HuH-7 (cell line): ENCODE data around the gene GALNT10.

Source experiments
- DNase-seq: peaks from one replicate; pipeline ENCODE4 v3.0.0; 2011; ENCODE audit warnings: low spot score

The GALNT10 gene

DNA sequence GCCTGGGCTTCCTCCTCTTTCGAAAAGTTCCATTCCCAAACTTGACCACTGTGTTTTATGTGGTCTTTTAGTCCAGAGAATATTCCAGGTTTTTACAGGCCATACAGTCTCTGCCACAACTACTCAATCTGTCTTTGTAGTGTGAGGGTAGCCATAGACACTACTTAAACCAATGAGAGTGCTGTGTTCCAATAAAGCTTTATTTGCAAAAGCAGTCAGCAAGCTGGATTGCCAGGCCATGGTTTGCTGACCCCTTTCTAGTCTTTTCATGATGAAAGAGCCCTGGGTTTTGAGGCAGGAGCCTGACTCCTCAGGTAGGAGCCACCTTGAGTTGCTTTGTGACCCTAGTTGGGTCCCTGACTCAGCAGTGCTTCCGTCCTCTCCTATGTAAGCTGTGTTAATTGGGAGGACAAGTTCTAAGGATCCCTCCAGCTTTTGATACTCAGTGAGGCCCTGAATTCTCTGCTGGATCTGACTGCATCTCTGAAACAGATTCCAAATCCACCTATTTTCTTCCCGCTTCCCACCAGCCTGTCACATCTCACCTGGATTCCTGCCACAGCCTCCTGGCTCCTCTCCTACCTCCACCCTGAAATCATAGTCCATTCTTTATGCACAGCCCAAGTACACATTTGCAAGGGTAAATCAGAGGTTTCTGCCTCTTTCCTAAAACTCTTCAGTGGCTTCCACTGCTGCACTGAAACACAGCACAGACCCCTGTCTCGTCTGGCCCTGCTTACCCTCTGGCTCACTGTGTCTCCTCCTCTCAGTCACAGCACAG, 13.5 kb downstream of the GALNT10 start:
- DNase-seq = no peak

DNA sequence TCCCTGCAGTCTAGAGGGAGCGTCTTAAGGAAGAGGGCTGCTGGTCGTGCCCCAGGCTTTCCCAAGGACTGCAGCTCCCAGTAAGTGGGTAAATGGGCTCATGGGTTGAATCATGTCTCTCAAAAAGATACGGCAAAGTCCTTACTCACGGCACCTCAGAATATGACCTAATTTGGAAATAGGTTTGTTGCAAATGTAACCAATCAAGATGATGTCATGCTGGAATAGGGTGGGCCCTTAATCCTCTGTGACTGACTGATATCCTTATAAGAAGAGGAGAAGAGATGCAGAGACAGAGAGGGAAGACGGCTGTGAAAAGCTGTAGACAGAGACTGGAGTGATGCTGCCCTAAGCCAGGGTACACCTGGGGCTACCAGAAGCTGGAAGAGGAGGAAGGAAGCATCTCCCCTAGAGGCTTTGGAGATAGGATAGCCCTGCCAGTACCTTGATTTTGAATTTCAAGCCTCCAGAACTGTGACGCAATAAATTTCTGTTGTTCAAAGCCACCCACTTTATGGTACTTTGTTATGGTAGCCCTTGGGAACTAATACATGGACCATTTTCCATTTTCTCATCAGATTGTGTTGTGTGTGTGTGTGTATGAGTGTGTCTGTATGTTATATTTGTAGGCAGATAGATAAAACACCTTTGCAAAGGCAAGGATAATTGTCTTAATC, 15.0 kb downstream of the GALNT10 start:
- DNase-seq = no peak

GRCh38 chr5:154206311-154206710, 15.8 kb downstream of the GALNT10 start:
- no peak for DNase-seq

GRCh38 chr5:154207204-154207603, 16.7 kb downstream of the GALNT10 start:
- DNase-seq = no peak

DNA sequence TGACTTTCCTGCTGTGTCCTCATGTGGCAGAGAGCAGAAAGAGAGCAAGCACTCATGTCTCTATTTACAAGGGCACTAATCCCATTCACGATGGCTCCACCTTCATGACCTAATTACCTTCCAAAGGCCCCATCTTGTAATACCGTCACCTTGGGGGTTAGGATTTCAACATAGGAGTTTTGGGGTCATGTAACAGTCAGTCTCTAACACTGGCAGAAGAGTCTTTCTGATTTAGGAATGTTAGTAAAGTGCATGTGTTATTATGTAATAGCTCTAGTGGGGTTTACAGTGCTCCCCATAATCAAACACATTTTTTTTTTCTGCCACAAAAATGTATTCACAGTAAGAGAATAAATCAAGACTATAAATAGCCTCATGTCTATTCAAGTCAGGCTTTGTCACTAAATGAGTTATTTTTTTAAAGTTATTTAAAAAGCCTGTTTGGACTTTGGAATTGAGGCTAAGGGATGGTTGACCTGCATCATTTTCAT, 19.1 kb downstream of the GALNT10 start:
- no peak for DNase-seq

DNA sequence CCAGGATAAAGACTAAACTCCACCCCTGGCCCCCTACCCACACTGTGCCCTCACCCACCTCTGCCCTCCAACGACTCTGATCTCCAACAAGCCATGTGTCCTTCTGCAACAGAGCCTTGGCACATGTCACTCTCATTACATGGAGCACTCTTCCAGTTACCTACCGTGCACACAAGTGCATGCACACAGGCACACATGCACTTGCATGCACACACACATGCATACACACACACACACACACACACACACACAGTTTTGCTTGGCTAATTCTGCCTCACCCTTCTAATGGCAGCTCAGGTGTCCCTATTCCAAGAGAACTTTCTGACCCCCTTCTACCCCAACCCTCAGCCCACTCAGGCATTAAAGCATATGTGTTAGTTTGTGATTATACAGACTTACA, 19.6 kb downstream of the GALNT10 start:
- DNase-seq = no peak

DNA sequence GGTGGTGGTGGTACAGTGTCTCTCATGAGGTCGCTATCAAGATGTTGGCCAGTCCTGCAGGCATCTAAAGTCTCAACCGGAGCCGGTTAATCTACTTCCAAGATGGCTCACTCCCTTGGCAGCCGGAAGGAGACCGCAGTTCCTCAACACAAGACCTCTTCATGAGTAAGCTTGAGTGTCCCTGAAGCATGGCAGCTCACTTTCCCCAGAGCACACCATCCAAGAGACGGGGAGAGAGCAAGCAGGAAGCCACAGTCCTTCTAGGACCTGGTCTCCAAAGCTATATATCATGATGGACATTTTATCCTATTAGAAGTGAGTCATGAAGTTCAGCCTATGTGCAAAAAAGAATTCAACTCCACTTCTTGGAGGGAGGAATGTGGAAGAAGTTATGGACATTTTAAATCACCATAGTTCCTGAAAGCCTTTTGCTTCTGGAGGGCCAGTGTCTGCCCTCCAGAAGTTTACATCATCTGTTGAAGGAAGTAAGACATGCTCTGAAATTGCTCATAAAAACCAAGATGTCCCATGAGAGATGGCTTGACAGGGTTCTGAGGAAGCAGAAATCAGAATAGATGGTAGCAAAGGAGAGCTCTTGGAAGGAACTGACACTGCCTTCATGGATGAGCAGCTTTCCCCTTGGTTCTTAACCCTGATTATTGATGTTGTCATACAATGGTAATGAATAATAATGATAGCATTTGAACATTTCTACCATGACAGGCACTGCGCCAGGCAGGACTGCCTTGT, 21.3 kb downstream of the GALNT10 start:
- no peak for DNase-seq

GRCh38 chr5:154213592-154213991, 23.1 kb downstream of the GALNT10 start:
- no peak for DNase-seq

DNA sequence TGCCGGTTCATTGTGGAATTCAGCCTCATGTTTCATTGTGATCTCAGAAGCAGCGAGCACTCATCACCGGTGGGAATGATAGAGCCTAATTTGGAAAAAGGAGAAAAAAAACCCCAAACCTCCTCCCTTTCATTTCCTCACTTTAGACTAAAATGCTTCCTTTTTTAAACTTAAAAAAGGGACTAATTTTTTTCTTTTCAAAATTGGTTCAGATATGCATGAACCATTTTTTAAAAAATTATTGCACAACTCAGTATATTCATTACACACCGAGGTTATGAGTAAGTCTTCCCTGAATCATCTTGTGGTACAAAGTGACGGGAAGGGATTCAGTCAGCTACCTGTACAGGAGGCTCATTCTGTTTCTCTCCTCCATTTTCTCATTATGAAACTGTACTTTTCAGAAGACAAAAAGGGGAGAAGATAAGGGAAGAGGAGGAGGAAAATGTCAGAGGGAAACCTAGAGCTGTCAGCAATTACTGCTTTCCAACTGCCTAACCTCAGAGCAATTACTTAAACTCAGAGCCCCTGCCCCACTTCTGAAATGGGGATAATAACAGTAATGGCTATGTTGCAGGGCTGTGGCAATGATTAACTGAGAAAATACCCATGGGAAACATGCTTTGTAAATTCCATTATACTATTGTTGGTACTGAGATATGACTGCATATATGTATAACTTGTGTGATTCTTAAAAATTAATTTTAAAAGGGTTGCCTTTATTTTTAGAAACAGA, 24.0 kb downstream of the GALNT10 start:
- no peak for DNase-seq

- DNase-seq = no peak
Observed at GRCh38 chr5:154215571-154216325, 25.2 kb downstream of the GALNT10 start.

GRCh38 chr5:154217462-154217861, 26.9 kb downstream of the GALNT10 start:
- no peak for DNase-seq

- DNase-seq = no peak
Observed at GRCh38 chr5:154218786-154219185, 28.3 kb downstream of the GALNT10 start.

DNA sequence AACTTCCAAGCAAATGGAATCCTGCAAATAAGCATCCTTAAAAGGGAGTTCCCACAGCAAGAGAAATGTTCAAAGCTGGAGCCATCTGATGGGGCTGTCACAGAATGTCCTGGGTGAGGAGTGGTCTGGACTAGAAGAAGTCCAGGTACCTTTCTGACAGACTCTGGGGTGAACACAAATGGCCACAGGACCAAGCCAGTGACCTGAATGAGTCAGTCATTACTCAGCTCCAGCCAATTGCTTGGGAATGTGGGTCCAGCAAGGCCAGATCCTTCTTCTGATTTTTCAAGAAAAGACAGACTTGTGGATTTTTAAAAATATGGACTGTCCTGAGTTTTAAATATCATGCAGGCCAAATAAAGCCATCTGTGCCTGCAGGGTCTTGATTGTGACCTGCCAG, 30.1 kb downstream of the GALNT10 start:
- no peak for DNase-seq

GRCh38 chr5:154221371-154221896, 30.9 kb downstream of the GALNT10 start:
- DNase-seq = no peak

GRCh38 chr5:154222414-154222813, 31.9 kb downstream of the GALNT10 start:
- no peak for DNase-seq

- DNase-seq = no peak
Observed at GRCh38 chr5:154223320-154223719, 32.8 kb downstream of the GALNT10 start.

DNA sequence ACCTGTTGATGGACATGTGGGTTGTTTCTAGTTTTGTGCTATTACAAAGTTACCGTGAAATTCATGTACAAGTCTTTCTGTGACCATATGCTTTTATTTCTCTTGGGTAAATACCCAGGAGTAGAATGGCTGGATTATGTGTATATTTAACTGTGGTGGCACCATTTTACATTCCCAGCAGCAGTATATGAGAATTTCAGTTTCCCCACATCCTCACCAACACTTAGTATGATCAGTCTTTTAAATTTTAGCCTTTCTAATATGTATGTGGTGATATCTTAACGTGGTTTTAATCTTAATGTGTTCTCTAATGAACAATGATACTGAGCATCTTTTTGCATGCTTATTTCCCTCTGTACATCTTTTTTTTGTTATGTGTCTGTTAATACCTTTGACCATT, 36.6 kb downstream of the GALNT10 start:
- DNase-seq = no peak

GRCh38 chr5:154228696-154229095, 38.2 kb downstream of the GALNT10 start:
- no peak for DNase-seq

GRCh38 chr5:154230526-154230925, 40.0 kb downstream of the GALNT10 start:
- no peak for DNase-seq

GRCh38 chr5:154234551-154234950, 44.0 kb downstream of the GALNT10 start:
- DNase-seq = no peak

DNA sequence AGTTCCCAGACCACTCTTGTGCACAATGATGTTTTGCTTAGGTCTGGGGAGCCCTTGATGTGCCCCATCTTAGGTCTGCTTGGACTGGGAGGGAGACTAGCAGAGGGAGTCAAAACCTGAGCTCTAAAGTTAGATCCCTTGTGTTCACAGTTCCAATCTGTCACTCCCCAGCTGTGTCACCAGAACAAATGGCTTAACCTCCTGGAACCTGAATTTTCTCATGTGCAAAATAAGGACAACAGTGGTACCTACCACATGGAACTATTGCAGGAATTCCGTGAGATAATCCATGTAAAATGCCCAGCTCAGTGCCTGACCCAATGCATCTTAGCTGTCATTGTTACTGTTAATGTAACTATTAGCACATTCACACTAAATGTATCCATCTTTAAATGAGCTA, 45.5 kb downstream of the GALNT10 start:
- DNase-seq = no peak
